PFSK-1 (cell line): ENCODE data around the gene RPUSD1.

Source experiments
- FOXP2 ChIP-seq: optimal IDR thresholded peaks from 2 replicates; pipeline ENCODE3; 2011; ENCODE audit warnings: borderline replicate concordance, control low read depth, inconsistent platforms; ENCODE audit not compliant: insufficient read depth; ENCODE audit errors: extremely low read length, extremely low read depth
- POLR2AphosphoS5 ChIP-seq: IDR thresholded peaks from 2 replicates; pipeline ENCODE4 v1.6.1; 2012; ENCODE audit warnings: low read depth, mild to moderate bottlenecking, control low read depth, low read length, moderate library complexity
- REST ChIP-seq, 2 experiments: IDR thresholded peaks; 2 replicates each; pipeline versions ENCODE4 v1.6.1 to v1.8.0; 2011 to 2012; ENCODE audit warnings: low read depth in 2 of 2, low read length in 2 of 2, control low read depth in 1 of 2, inconsistent platforms in 1 of 2, mild to moderate bottlenecking in 1 of 2, moderate library complexity in 1 of 2; ENCODE audit not compliant: insufficient read depth in 1 of 2

- TF ChIP-seq POLR2AphosphoS5 (no peak), REST (IDR thresholded peaks at IDR 0.05; ENCODE audit: insufficient read depth in 1 of 2, low read depth in 2 of 2, low read length in 2 of 2) (no peak), FOXP2 (no peak)
Measured at GRCh38 chr16:797120-797420, 8.9 kb upstream of the RPUSD1 start.
